ENCODE results near the gene WNT5B. TPM values are rescaled to one million over a fixed set of nuclear protein-coding genes. Genes with fewer than 3 reads are reported as not detected.

Gene WNT5B
- total RNA-seq, 2 experiments from 2014 or later: 0.08 to 0.19 TPM

Other genes with a start within 250 kb of the WNT5B start
- gene FBXL14, start 34.6 kb upstream of the WNT5B start, total RNA-seq: 10 to 100 TPM; 18.4 to 18.8 TPM
- 10 to 100 TPM; 59.8 to 62.9 TPM for gene ADIPOR2, start 61.8 kb downstream of the WNT5B start, total RNA-seq
- gene LRTM2, start 191.3 kb downstream of the WNT5B start, total RNA-seq: not detected